Activated CD8-positive, alpha-beta memory T cell treated with anti-CD3 and anti-CD28 coated beads, Interleukin-2, amount 50 U/mL, for 48 hours (primary cell): ENCODE results near the gene GMPPB.
"Not testable (repeated sequence)": the region's sequence is repeated elsewhere in the genome, so short reads cannot be mapped to it uniquely, and the experiment has no call there.

Source experiments
- DNase-seq: peaks from one replicate; pipeline ENCODE4 v3.0.0-alpha.2; 2020

The GMPPB gene

DNA sequence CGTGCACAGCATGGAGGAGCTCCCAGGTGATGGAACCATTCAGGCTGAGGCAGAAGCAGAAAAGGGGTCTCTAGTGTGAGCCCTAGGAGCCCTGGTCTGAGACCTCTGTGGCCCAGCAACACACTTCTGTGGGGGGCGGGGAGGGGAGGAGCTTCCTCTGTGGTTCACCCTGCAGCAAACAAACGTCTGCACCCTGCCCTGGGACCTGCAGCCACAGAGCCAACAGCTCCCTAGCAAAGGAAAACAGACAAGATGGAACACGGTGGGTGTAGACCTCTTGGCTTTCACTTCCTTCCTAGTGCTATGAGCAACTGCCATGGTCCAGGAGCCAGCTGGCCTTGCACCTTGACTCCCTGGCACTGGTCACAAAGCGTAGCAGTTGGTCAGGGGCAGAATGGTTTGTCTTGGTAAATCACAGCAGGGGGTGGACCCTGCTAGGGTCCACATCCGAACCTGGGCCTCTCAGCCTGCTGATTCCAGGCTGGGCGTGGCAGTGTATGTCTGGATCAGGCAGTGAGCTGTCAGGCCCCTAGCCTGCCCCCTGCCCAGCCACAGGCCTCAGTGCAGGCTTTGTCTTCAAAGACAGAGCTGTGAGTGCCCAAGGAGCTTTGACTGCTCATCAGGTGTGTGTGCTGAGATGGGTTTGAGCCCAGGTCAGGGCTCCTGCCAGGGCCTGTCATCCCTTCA, 11.0 kb downstream of the GMPPB start:
- DNase-seq, result no peak

DNA sequence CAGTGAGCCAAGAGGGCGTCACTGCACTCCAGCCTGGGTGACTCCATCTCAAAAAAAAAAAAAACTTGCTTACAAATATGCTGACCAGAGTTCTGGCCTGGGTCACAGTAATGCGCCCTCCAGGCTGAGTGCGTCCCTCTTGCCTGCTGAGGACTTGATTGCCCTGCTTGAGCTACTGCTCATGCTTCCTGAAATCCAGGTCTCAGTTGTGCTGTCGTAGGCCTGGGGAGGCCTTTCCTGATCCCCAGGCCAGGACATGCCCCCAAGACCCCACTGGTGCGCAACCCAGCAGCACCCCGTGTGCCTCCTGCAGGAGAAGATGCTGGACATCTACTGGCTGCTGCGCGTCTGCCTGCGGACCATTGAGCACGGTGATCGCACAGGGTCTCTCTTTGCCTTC, 11.6 kb downstream of the GMPPB start:
- DNase-seq, result no peak

DNA sequence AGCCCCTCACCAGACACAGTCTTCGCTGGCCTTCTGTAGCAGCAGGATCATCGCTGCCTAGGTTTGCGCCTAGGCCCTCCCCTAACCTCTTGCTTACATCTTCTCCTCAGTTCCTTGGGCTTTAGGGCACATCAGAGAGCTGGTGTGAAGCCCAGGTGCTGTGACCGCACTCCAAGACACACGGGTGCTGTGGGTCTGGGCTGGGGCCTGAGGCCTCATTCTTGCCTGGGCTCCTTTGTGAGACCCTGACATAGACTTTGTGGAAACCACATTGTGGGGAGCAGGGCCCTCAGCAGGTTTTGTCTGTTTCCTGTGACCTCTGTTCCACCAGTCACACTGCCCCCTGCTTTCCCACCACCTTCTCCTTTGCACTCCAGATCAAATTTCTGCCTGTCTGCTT, 12.3 kb downstream of the GMPPB start:
- DNase-seq, result no peak

DNA sequence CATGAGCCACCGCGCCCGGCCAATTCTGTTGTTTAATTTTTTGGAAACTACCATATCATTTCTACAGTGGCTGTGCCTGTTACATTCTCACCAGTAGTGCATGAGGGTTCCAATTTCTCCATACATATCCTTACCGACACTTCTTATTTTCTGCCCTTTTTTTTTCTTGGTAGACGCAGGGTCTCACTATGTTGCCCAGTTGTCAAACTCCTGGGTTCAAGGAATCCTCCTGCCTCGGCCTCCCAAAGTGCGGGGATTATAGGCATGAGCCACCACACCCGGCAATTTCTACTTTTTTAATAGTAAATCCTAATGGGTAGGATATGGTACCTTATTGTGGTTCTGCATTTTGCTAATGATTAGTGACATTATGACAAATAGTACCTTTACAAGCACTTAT, 13.9 kb downstream of the GMPPB start:
- no peak for DNase-seq

DNA sequence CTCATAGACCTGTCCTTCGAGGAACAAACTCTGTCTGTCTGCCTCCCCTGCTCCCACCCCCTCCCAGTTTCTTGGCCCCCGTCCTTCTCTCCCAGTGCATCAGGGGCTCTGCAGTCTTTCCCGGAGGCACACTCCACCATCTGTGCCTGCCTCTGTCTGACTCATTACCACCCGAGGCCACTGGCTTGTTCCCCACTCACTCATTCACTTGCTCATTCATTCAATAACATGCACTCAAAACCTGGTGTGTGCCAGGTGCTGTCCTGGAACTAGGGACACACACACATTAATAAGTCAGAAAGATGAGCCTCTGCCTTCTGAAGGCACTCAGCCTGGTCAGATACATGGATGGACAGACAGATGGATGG, 16.7 kb downstream of the GMPPB start:
- no peak for DNase-seq

DNA sequence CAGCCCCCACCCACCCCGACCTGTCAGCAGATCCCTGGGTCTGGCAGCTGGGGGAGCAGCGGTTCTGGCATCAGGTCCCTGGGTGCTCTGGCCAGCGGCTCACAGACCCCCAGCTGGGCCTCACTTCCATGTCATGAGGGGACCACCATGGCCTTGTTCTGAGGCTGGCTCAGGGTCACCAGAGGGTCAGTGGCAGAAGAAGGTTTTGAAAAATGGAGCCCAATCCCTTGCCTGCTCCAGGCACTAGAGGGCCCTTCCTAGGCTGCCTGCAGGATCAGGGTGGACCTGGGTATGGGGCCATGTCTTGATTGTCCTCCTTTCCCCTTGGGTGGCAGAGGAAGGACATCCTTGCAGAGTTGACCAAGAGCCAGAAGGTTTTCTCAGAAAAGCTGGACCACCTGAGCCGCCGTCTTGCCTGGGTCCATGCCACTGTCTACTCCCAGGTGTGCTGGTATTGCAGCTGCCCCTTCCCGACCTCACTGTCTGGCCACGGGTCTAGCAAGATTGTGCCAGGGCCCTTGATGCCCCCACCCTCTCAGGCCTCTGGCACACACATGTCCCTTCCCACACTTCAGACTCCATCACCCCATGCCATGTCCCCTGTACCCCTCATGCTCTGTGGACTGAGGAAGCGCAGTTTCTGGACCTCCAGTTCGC, 17.2 kb downstream of the GMPPB start:
- no peak for DNase-seq

DNA sequence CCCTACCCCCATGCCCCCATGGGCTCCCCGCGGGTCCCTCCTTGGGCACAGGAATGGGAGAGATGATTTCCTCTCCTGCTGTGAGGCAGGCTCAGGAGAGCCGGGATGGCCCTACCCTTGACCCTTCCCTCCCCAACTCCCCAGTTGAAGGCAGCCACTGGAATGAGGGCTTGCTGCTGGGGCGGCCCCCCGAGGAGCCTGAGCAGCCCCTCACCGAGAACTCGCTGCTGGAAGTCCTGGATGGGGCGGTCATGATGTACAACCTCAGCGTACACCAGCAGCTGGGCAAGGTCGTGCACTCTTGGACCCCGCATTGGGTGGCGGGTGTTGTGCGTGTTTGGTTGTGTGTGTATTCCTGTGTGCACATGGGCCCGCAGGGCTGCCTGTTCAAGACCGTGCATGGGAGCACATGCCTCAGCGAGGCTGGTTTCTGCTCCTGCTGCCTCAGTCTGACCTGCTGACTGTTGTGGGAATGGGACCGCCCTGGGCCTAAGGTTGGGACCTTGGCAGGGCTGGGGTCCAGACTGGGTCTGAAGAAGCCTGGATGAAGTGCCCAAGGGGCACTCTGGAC, 18.3 kb downstream of the GMPPB start:
- DNase-seq, result no peak

GRCh38 chr3:49704629-49705028, 19.1 kb downstream of the GMPPB start:
- DNase-seq, result no peak

DNA sequence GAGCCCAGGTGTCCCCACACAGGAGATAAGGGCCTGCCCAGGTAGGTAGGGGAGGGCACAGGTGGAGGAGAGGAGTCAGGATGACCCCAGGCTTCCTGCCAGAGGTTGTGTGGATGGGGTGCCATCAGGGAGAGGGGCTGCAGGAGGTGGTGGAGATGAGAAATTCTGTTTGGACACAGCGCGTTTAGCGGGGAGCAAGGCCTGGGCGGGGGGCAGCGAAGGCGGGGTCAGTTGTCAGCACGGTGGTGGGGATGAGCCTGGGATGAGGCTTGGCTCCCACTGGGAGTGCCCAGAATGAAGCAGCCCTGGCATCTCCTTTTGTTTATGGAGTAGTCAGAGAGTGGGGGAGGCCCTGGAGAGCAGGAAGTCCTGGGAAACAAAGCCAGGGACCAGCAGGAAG, 19.8 kb downstream of the GMPPB start:
- no peak for DNase-seq

DNA sequence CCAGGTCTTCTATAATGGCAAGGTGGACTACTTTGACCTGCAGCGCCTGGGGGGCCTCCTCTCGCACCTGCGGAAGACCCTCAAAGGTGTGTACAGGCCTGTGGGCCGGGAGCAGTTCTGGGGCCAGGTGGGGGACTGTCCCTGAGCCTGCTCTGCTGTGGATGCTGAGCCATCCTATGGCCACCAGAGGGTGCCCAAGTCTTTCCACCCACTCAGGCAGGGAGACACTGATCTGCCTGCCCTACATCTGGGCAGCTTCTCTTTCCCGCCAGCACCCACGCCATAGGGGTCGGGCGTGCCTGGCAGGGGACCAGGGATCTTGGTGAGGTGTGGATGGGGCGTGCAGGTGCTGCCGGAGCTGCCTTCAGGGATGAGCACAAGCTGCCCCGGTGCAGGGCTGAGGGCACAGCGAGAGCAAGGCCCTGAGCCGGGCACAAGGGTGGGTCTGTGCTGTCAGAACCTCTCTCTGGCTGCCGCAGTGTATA, 20.3 kb downstream of the GMPPB start:
- DNase-seq, result peak; percentile 75

DNA sequence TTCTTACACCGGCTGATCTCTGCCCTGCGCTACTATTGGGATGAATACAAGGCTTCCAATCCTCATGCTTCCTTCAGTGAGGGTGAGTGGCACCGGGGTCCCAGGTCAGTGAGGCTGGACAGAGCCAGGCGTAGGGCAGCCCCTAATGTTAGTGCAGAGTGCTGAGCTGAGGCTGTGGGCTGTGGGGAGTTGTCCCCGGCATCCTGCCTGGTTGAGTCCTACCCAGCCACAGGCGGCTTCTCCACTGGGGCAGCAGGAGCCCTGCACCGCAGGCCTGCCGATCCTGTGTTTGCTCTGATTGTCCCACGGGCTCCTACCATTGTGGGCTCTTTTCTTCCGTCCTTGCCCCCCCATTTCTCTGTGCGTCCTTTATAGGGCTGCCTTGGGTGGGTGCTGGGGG, 21.1 kb downstream of the GMPPB start:
- no peak for DNase-seq

DNA sequence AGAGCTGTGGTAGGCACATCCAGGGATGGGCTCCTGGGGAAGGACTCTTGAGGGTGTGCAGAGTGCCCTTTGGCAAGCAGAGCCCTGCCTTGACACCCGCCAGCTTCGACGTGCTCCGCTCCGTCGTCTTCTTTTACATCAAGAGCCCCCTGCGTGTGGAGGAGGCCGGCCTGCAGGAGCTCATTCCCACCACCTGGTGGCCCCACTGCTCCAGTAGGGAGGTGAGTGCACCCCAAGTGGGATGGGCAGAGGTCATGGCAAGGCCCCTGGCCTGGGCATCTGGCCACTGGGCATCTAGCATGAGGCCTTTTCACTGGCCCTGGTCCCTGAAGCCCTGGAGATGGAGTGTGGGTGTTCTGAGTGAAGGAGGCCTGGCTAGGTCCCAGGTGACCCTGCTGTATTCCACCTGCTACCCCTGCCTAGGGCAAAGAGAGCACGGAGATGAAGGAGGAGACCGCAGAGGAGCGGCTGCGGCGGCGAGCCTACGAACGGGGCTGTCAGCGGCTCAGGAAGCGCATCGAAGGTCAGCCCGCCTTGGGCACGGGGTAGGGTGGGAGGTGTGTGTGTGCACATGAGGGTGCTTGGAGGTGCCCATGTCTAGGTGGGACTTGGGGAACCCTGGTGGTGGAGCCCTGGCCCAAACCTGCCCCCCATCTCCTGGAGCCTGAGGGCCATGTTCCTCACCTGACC, 22.2 kb downstream of the GMPPB start:
- no peak for DNase-seq

GRCh38 chr3:49700453-49701128, 23.2 kb downstream of the GMPPB start:
- DNase-seq, result no peak

DNA sequence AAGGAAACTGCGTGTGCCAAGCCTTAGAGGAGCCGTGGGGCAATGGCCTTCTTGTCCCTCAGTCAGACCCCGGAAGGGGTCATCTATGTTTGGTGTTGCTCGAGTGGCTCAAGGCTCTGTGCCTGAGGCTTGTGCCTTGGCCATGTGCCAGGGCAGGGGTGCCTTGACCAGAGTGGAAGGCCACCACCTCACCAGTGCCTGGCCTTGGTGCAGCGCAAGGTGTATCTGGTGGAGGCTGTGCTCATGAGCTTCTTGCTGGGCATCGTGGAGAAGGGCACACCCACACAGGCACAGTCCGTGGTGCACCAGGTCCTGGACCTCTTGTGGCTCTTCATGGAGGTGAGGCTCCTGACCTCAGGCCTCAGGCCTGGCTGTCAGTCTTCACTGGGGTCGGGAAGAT, 23.7 kb downstream of the GMPPB start:
- no peak for DNase-seq

DNA sequence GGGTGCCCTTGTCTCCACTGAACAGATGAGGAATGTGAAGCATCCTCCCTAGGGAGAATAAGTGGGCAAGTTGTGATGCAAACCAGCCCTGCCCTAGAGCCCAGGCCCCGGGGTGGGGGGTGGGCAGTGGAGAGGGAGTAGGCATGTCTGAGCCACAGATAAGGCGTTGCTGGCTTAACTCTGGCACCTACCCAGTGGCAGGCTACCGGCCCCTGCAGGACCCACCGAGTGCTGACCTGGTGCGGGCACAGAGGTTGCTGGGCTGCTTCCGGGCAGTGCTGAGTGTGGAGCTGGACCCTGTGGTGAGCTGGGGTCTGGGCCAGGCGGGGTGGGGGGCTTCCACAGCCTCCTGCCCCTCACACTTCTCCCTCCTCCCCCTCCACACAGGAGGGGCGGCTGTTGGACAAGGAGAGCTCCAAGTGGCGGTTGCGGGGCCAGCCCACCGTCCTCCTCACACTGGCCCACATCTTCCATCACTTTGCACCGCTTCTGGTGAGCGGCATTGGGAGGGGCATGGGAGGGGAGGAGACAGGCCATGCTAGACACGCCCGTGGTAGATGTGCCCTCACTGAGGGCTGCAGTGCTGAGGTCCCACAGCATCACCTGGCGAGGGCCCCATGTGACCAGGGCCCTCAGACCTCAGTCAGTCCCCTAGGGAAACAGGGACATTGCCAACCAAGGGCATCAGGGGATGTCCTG, 24.3 kb downstream of the GMPPB start:
- no peak for DNase-seq

- not testable (repeated sequence) for DNase-seq
Measured at GRCh38 chr3:49695350-49696015, 28.3 kb downstream of the GMPPB start.

- not testable (repeated sequence) for DNase-seq
Measured at GRCh38 chr3:49694409-49695070, 29.2 kb downstream of the GMPPB start.

GRCh38 chr3:49691481-49691880, 32.3 kb downstream of the GMPPB start:
- not testable (repeated sequence) for DNase-seq

DNA sequence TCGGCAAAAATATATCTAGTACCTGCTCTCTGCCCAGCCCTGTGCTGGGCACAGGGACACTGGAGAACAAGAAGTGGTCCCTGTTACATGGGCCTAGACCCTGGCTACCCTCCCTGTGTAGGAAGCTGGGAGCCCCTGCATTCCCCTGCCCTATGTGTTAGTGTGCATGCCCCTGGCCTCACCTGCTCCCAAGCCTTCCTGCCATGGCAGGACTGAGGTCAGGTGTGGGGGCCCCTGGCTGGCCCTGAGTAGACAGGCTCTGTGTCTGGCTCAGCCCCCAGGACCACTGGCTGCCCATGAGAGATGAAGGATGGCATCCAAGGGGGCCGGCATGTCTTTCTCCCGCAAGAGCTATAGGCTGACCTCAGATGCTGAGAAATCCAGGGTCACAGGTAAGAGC, 32.9 kb downstream of the GMPPB start:
- DNase-seq, result not testable (repeated sequence)

GRCh38 chr3:49689908-49690624, 33.7 kb downstream of the GMPPB start:
- DNase-seq, result not testable (repeated sequence)
